Osteoblast (primary cell): ENCODE measurements around the gene PALM. TPM values are rescaled to one million over a fixed set of nuclear protein-coding genes. Genes with fewer than 3 reads are reported as not detected.
A peak's percentile ranks its signal among the peaks of the same experiment; 100 is the strongest.

ENCODE experiments used
- DNase-seq: peaks from one replicate; pipeline ENCODE4 v3.0.0; 2011; ENCODE audit warnings: low spot score, mixed read lengths; ENCODE audit not compliant: insufficient read length; ENCODE audit errors: missing footprints
- H2AFZ ChIP-seq: 2 replicates; pipeline ENCODE4 v1.6.0; 2011; ENCODE audit warnings: mild to moderate bottlenecking, low read length
- H3K27ac ChIP-seq: 2 replicates; pipeline ENCODE4 v1.5.1; 2011; ENCODE audit warnings: mild to moderate bottlenecking, low read depth, low read length, moderate library complexity
- H3K27me3 ChIP-seq: 2 replicates; pipeline ENCODE4 v1.6.0; 2012; ENCODE audit warnings: mild to moderate bottlenecking, control low read depth, inconsistent platforms, low read length, moderate library complexity; ENCODE audit not compliant: insufficient read depth
- H3K36me3 ChIP-seq: 2 replicates; pipeline ENCODE4 v1.5.1; 2011; ENCODE audit warnings: mild to moderate bottlenecking, low read length, control low read depth, moderate library complexity; ENCODE audit not compliant: insufficient read depth
- H3K4me1 ChIP-seq: 2 replicates; pipeline ENCODE4 v1.5.1; 2011; ENCODE audit warnings: mild to moderate bottlenecking, low read length, control low read depth, moderate library complexity; ENCODE audit not compliant: insufficient read depth
- H3K4me2 ChIP-seq: 2 replicates; pipeline ENCODE4 v1.6.0; 2011; ENCODE audit warnings: mild to moderate bottlenecking, low read length; ENCODE audit not compliant: insufficient read depth
- H3K4me3 ChIP-seq: fragments of 200-600 bp; sonication (generic); 3 replicates; pipeline ENCODE4 v1.5.1; 2012; ENCODE audit warnings: mild to moderate bottlenecking, low read length, inconsistent platforms; ENCODE audit not compliant: insufficient read depth
- H3K79me2 ChIP-seq: 2 replicates; pipeline ENCODE4 v1.6.0; 2012; ENCODE audit warnings: mild to moderate bottlenecking, low read length, control low read depth, inconsistent platforms; ENCODE audit not compliant: insufficient read depth
- H3K9me3 ChIP-seq: 2 replicates; pipeline ENCODE4 v1.5.1; 2011; ENCODE audit warnings: low read depth, low read length, control low read depth
- H4K20me1 ChIP-seq: 2 replicates; pipeline ENCODE4 v1.6.0; 2012; ENCODE audit warnings: mild to moderate bottlenecking, low read length, control low read depth; ENCODE audit not compliant: insufficient read depth
- total RNA-seq: library from RNA; depleted of rRNA; stranded (reverse); fragments of >200 nt; gene quantifications from 2 replicates; pipeline ENCODE4 v1.2.3, GENCODE V29; 2012
- TF ChIP-seq, protein P1 (sequence below): IDR thresholded peaks from 2 replicates; pipeline ENCODE4 v1.5.1; 2011; ENCODE audit warnings: mild to moderate bottlenecking, low read depth, low read length, moderate library complexity; ENCODE audit errors: extremely low read depth

The PALM gene
- total RNA-seq, 1 donor: 10.5 TPM

GRCh38 chr19:718991-719512 is 10.3 kb downstream of the PALM start:
- no peak overlapping the region for H2AFZ ChIP-seq
- H3K4me2 ChIP-seq: no peak overlapping the region
- no peaks in the 10 kb centered on the region for H3K79me2 ChIP-seq
- H3K9me3 ChIP-seq: no peaks in the 10 kb centered on the region
- H3K27me3 ChIP-seq: no peaks in the 10 kb centered on the region
- H3K4me3 ChIP-seq: no peak overlapping the region
- H4K20me1 ChIP-seq: no peaks in the 10 kb centered on the region
- H3K36me3 ChIP-seq: no peaks in the 10 kb centered on the region
- TF ChIP-seq, protein P1, sequence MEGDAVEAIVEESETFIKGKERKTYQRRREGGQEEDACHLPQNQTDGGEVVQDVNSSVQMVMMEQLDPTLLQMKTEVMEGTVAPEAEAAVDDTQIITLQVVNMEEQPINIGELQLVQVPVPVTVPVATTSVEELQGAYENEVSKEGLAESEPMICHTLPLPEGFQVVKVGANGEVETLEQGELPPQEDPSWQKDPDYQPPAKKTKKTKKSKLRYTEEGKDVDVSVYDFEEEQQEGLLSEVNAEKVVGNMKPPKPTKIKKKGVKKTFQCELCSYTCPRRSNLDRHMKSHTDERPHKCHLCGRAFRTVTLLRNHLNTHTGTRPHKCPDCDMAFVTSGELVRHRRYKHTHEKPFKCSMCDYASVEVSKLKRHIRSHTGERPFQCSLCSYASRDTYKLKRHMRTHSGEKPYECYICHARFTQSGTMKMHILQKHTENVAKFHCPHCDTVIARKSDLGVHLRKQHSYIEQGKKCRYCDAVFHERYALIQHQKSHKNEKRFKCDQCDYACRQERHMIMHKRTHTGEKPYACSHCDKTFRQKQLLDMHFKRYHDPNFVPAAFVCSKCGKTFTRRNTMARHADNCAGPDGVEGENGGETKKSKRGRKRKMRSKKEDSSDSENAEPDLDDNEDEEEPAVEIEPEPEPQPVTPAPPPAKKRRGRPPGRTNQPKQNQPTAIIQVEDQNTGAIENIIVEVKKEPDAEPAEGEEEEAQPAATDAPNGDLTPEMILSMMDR: no peak
- H3K4me1 ChIP-seq: no peaks in the 10 kb centered on the region
- H3K27ac ChIP-seq: no peak overlapping the region
- DNase-seq: peak; percentile 91

DNA sequence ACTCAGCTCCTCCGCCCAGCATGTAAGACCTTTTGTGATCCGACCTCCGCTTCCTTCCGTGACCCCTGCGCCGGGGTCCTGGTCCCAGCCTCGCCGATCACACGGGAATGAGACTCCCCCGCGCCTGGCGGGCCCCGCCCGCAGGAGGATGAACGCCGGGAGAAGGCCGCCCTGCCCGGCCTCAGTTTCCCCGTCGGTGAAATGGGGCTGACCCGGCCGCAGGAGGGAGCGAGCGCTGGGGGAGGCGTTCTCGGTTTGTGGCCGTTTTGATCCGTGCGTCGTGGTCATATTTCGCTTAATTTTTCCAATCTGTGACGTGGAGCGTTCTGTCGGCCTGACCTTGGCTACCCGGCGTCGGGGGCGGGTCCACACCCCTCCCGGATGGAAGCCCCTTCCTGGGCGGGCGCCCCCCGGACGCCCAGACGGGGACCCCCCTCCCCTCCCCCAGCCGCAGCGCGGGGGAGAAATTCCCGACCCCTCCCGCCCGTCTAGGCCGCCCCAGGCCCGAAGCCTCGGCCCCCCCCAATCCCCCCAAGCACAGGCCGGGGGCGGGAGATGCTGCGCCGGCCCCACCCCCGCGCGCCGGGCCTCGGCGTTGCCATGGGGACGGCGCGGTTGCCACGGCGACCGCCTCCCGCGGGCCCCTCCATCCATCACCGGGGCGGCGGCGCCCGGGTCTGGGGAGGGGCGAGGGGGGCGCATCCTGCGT is 11.1 kb downstream of the PALM start:
- no peaks in the 10 kb centered on the region for H3K36me3 ChIP-seq
- H2AFZ ChIP-seq: no peak overlapping the region
- peak; percentile 89 for DNase-seq
- no peak overlapping the region for H3K4me3 ChIP-seq
- no peaks in the 10 kb centered on the region for H4K20me1 ChIP-seq
- no peak overlapping the region for H3K4me2 ChIP-seq
- no peaks in the 10 kb centered on the region for H3K79me2 ChIP-seq
- H3K4me1 ChIP-seq: no peaks in the 10 kb centered on the region
- no peaks in the 10 kb centered on the region for H3K9me3 ChIP-seq
- no peaks in the 10 kb centered on the region for H3K27me3 ChIP-seq
- TF ChIP-seq, protein P1: no peak
- H3K27ac ChIP-seq: no peak overlapping the region

GRCh38 chr19:720345-721160 is 11.8 kb downstream of the PALM start:
- no peaks in the 10 kb centered on the region for H3K4me1 ChIP-seq
- H3K79me2 ChIP-seq: no peaks in the 10 kb centered on the region
- H4K20me1 ChIP-seq: no peaks in the 10 kb centered on the region
- DNase-seq: peak; percentile 77
- H2AFZ ChIP-seq: no peak overlapping the region
- TF ChIP-seq, protein P1: no peak
- H3K4me3 ChIP-seq: no peak overlapping the region
- H3K27ac ChIP-seq: no peak overlapping the region
- H3K36me3 ChIP-seq: no peaks in the 10 kb centered on the region
- no peaks in the 10 kb centered on the region for H3K27me3 ChIP-seq
- no peaks in the 10 kb centered on the region for H3K9me3 ChIP-seq
- no peak overlapping the region for H3K4me2 ChIP-seq

DNA sequence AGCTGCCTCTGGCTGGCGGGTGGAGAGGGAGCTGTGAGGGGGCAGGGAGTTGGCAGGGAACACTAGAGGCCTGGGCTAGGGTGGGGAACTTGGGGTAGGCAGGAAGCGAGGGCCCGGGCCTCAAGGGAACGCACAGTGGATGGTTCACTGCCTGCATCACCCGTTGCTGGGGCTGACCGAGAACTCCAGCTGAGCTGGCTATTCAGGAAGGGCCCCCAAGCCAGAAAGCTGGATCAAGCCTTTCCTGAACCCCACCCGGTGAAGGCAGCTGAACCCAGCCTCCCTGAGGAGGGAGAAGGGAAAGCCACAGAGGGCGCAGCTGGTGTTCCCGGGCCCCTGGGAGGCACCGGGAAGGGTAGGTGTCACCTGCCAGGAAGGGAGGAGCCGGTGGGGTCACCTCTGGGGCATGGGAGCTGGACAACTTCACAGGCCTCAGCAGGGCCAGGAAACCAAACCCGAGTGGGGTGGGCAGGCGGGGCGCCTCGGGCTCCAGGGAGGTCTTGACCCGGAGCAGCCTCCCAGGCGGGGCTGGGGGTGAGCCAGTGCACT is 13.9 kb downstream of the PALM start:
- DNase-seq: peak; percentile 90
- Histone ChIP-seq H3K4me1 (no peaks in the 10 kb centered on the region), H2AFZ (no peak overlapping the region)

More for the DNA sequence above, 13.9 kb downstream of the PALM start:
- Histone ChIP-seq H3K79me2 (no peaks in the 10 kb centered on the region), H3K27ac (no peak overlapping the region), H3K27me3 (no peaks in the 10 kb centered on the region), H3K9me3 (no peaks in the 10 kb centered on the region), H3K36me3 (no peaks in the 10 kb centered on the region), H4K20me1 (no peaks in the 10 kb centered on the region), H3K4me2 (no peak overlapping the region), H3K4me3 (no peak overlapping the region)
- TF ChIP-seq, protein P1: no peak
